SK-N-SH treated with all-trans-retinoic acid at 6 μM for 48 hours (cell line): Measurements from ENCODE around the gene SLC27A4.

Experiments used
- ATAC-seq: fragments of 200-7000 bp; cut with Tn5 transposase; 3 replicates; pipeline ENCODE4 v1.9.1; 2020; ENCODE audit warnings: mild to moderate bottlenecking, moderate library complexity
- ARNTL ChIP-seq: fragments of 450-650 bp; formaldehyde crosslinking; IDR thresholded peaks from 2 replicates; pipeline ENCODE4 v1.5.0; 2020; ENCODE audit warnings: low read depth, mild to moderate bottlenecking, moderate library complexity, borderline replicate concordance
- BACH2 ChIP-seq: fragments of 250-450 bp; sonication (Bioruptor Pico); IDR thresholded peaks from 2 replicates; pipeline ENCODE4 v1.9.0; 2021; ENCODE audit warnings: mild to moderate bottlenecking, borderline replicate concordance
- CREB5 ChIP-seq: fragments of 250-450 bp; sonication (Bioruptor Pico); IDR thresholded peaks from 2 replicates; pipeline ENCODE4 v1.5.1; 2020; ENCODE audit warnings: low read depth, mild to moderate bottlenecking, moderate library complexity
- CSDC2 ChIP-seq: fragments of 250-450 bp; sonication (Bioruptor Pico); IDR thresholded peaks from 2 replicates; pipeline ENCODE4 v1.5.0; 2020; ENCODE audit warnings: mild to moderate bottlenecking, moderate library complexity
- GLIS3 ChIP-seq: fragments of 250-450 bp; sonication (Bioruptor Pico); IDR thresholded peaks from 2 replicates; pipeline ENCODE4 v1.5.0; 2020; ENCODE audit warnings: mild to moderate bottlenecking, moderate library complexity
- ISL1 ChIP-seq: fragments of 250-450 bp; sonication (Bioruptor Pico); IDR thresholded peaks from 2 replicates; pipeline ENCODE4 v2.1.2; 2022; ENCODE audit warnings: mild to moderate bottlenecking, moderate library complexity
- OSR1 ChIP-seq: fragments of 250-450 bp; sonication (Bioruptor Pico); IDR thresholded peaks from 2 replicates; pipeline ENCODE4 v1.8.0; 2022; ENCODE audit warnings: moderate library complexity, mild to moderate bottlenecking, inconsistent platforms
- POU6F1 ChIP-seq: fragments of 250-450 bp; sonication (Bioruptor Pico); IDR thresholded peaks from 2 replicates; pipeline ENCODE4 v1.8.0; 2021; ENCODE audit warnings: low read depth, mild to moderate bottlenecking, moderate library complexity, borderline replicate concordance
- PPARA ChIP-seq: fragments of 250-450 bp; sonication (Bioruptor Pico); IDR thresholded peaks from 2 replicates; pipeline ENCODE4 v1.5.0; 2020; ENCODE audit warnings: mild to moderate bottlenecking, borderline replicate concordance
- RARB ChIP-seq: fragments of 250-450 bp; sonication (Bioruptor Pico); IDR thresholded peaks from 2 replicates; pipeline ENCODE4 v1.8.0; 2021; ENCODE audit warnings: mild to moderate bottlenecking, moderate library complexity
- SNAI2 ChIP-seq: fragments of 250-450 bp; sonication (Bioruptor Pico); IDR thresholded peaks from 2 replicates; pipeline ENCODE4 v1.5.0; 2020; ENCODE audit warnings: mild to moderate bottlenecking, moderate library complexity
- TCF4 ChIP-seq: fragments of 250-450 bp; sonication (Bioruptor Pico); IDR thresholded peaks from 2 replicates; pipeline ENCODE4 v1.8.0; 2021; ENCODE audit warnings: mild to moderate bottlenecking, moderate library complexity, borderline replicate concordance
- TOX ChIP-seq: fragments of 250-450 bp; sonication (Bioruptor Pico); IDR thresholded peaks from 2 replicates; pipeline ENCODE4 v1.8.0; 2021; ENCODE audit warnings: mild to moderate bottlenecking, moderate library complexity, borderline replicate concordance
- ZC3H10 ChIP-seq: fragments of 250-450 bp; sonication (Bioruptor Pico); IDR thresholded peaks from 2 replicates; pipeline ENCODE4 v1.5.1; 2021; ENCODE audit warnings: mild to moderate bottlenecking, moderate library complexity
- ZFP3 ChIP-seq: fragments of 250-450 bp; sonication (Bioruptor Pico); IDR thresholded peaks from 2 replicates; pipeline ENCODE4 v1.5.0; 2020; ENCODE audit warnings: mild to moderate bottlenecking, moderate library complexity
- ZFP30 ChIP-seq: fragments of 450-650 bp; formaldehyde crosslinking; IDR thresholded peaks from 2 replicates; pipeline ENCODE4 v1.5.0; 2022; ENCODE audit warnings: mild to moderate bottlenecking, moderate library complexity
- ZNF565 ChIP-seq: fragments of 450-650 bp; formaldehyde crosslinking; conservative IDR thresholded peaks from 2 replicates; pipeline ENCODE4 v1.5.0; 2020; ENCODE audit warnings: low read depth, mild to moderate bottlenecking, moderate library complexity
- TF ChIP-seq, protein P1 (sequence below): fragments of 250-450 bp; sonication (Bioruptor Pico); IDR thresholded peaks from 2 replicates; pipeline ENCODE4 v1.8.0; 2020; ENCODE audit warnings: mild to moderate bottlenecking, moderate library complexity, borderline replicate concordance

SLC27A4 gene

DNA sequence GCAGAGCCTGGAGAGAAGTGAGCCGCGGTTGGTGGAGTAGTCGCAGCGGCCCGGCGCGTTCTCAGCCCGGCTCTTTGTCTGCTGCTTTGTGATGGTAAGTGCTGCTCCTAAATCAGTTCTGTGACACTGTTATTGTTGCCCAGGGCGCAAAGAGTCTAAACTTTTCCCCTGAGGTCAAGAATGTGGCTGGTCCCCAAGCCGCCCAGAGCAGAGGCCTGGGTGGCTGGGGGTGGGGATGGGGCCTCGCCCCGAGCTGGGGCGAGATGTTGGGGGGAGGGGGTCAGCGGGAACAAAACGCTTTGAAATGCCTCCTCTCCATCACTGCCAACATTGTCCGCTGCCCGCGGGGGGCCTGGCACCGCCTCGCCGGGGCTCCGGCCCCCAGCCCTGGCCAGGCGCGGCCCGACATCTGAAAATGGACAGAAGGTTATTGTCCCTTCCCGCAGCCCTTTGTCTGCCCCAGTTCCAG is 68.7 kb downstream of the SLC27A4 start:
- ATAC-seq: no peak
- no peak for TF ChIP-seq GLIS3 (CRISPR knock-in tag)
- TF ChIP-seq TCF4 (CRISPR knock-in tag): no peak
- TF ChIP-seq OSR1 (CRISPR knock-in tag): no peak
- TF ChIP-seq RARB: no peak
- no peak for TF ChIP-seq ZNF565 (CRISPR knock-in tag)
- no peak for TF ChIP-seq POU6F1
- no peak for TF ChIP-seq BACH2
- TF ChIP-seq, protein P1, sequence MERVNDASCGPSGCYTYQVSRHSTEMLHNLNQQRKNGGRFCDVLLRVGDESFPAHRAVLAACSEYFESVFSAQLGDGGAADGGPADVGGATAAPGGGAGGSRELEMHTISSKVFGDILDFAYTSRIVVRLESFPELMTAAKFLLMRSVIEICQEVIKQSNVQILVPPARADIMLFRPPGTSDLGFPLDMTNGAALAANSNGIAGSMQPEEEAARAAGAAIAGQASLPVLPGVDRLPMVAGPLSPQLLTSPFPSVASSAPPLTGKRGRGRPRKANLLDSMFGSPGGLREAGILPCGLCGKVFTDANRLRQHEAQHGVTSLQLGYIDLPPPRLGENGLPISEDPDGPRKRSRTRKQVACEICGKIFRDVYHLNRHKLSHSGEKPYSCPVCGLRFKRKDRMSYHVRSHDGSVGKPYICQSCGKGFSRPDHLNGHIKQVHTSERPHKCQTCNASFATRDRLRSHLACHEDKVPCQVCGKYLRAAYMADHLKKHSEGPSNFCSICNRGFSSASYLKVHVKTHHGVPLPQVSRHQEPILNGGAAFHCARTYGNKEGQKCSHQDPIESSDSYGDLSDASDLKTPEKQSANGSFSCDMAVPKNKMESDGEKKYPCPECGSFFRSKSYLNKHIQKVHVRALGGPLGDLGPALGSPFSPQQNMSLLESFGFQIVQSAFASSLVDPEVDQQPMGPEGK (CRISPR knock-in tag): no peak
- no peak for TF ChIP-seq ISL1 (CRISPR knock-in tag)
- no peak for TF ChIP-seq ZFP30 (CRISPR knock-in tag)
- TF ChIP-seq ARNTL (CRISPR knock-in tag): no peak
- TF ChIP-seq ZFP3 (CRISPR knock-in tag): no peak
- TF ChIP-seq, all 23 proteins: peak for 0

DNA sequence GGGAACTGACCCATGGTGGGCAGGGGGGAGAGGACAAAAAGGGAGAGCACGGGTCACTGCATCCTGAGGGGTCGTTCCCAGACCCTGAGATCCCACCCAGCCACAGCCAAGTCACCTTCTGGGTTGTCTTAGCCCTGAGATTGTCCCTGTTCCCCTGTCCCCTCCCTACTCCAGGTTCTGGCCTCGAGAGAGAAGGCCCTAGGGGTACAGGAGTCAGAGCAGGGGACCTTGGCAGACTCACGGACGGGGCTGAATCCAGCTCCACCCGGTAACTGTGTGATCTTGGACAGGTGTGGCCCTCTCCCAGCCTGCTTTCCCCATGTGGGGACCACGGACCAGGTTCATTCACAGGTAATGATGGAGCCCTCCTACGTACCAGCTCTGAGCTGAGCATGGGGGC is 69.1 kb downstream of the SLC27A4 start:
- no peak for TF ChIP-seq PPARA (CRISPR knock-in tag)
- TF ChIP-seq ISL1 (CRISPR knock-in tag): no peak
- TF ChIP-seq ZC3H10 (CRISPR knock-in tag): no peak
- TF ChIP-seq RARB: no peak
- no peak for TF ChIP-seq ZFP30 (CRISPR knock-in tag)
- TF ChIP-seq, protein P1 (CRISPR knock-in tag): no peak
- no peak for TF ChIP-seq ZFP3 (CRISPR knock-in tag)
- TF ChIP-seq, all 23 proteins: peak for 0
- no peak for ATAC-seq

GRCh38 chr9:128409978-128410377 is 69.7 kb downstream of the SLC27A4 start:
- TF ChIP-seq ZNF565 (CRISPR knock-in tag): no peak
- no peak for TF ChIP-seq CREB5 (CRISPR knock-in tag)
- TF ChIP-seq CSDC2 (CRISPR knock-in tag): no peak
- no peak for TF ChIP-seq SNAI2
- TF ChIP-seq OSR1 (CRISPR knock-in tag): no peak
- TF ChIP-seq TCF4 (CRISPR knock-in tag): no peak
- no peak for TF ChIP-seq ZFP3 (CRISPR knock-in tag)
- TF ChIP-seq TOX (CRISPR knock-in tag): no peak
- peak; percentile 51 for ATAC-seq
